Sigmoid colon (tissue), 4 donors: Measurements from ENCODE around the gene RASSF4.

Experiments
- EP300 ChIP-seq, 4 donors: sonication (generic); formaldehyde crosslinking; IDR thresholded peaks; one replicate each; pipeline ENCODE4 v1.6.1; 2017; ENCODE audit warnings: antibody characterized with exemption in 4 of 4
- POLR2A ChIP-seq, 2 donors: fragments of 450-650 bp; IDR thresholded peaks; one replicate each; pipeline ENCODE4 v1.6.1; 2016; ENCODE audit warnings: antibody characterized with exemption in 2 of 2, mild to moderate bottlenecking in 2 of 2, moderate library complexity in 2 of 2
- POLR2AphosphoS5 ChIP-seq, 4 donors: sonication (generic); formaldehyde crosslinking; IDR thresholded peaks; one replicate each; pipeline ENCODE4 v1.6.1; 2017; ENCODE audit warnings: antibody characterized with exemption in 4 of 4
- TF ChIP-seq, protein P1 (sequence below), 4 experiments: fragments of 450-650 bp in 3 of 4; fragments of 200-600 bp in 1 of 4; IDR thresholded peaks; one replicate each; pipeline ENCODE4 v1.5.1; 2016 to 2019; ENCODE audit warnings: antibody characterized with exemption in 4 of 4, mild to moderate bottlenecking in 3 of 4, moderate library complexity in 2 of 4

DNA sequence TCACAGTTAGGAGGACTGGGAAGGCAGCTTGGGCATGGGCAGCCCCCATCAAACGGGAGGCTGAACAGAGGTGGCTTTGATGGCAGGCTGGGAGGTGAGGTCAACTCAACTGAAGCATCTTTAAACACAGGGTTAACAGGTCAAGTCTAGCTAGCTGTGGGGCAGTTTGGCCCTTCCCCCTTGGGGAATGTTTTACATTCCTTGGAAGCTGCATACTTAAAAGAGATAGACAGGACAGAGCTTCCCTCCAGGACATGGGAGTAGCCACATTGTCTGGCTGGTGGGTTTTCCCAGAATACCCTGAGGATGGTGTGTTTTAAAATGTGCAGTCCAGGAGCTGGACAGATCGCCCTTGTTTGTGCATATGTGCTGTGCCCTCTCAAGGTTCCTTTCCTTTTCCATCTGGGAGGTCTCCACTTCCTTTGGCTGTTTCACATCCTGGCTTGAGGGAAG, 6.8 kb upstream of the RASSF4 start:
- TF ChIP-seq POLR2A (IDR thresholded peaks at IDR 0.05) (no peak), POLR2AphosphoS5 (IDR thresholded peaks at IDR 0.05) (no peak), EP300 (IDR thresholded peaks at IDR 0.05) (no peak)
- TF ChIP-seq, protein P1, sequence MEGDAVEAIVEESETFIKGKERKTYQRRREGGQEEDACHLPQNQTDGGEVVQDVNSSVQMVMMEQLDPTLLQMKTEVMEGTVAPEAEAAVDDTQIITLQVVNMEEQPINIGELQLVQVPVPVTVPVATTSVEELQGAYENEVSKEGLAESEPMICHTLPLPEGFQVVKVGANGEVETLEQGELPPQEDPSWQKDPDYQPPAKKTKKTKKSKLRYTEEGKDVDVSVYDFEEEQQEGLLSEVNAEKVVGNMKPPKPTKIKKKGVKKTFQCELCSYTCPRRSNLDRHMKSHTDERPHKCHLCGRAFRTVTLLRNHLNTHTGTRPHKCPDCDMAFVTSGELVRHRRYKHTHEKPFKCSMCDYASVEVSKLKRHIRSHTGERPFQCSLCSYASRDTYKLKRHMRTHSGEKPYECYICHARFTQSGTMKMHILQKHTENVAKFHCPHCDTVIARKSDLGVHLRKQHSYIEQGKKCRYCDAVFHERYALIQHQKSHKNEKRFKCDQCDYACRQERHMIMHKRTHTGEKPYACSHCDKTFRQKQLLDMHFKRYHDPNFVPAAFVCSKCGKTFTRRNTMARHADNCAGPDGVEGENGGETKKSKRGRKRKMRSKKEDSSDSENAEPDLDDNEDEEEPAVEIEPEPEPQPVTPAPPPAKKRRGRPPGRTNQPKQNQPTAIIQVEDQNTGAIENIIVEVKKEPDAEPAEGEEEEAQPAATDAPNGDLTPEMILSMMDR (IDR thresholded peaks at IDR 0.05) = no peak
